Measurements from ENCODE around the gene MRPL49. TPM values are rescaled to one million over a fixed set of nuclear protein-coding genes. Genes with fewer than 3 reads are reported as not detected.

MRPL49 gene
- total and polyA plus RNA-seq, 2 donors (not counting 3 experiments of a cell fraction or from before 2014, with no cell fraction given), result 49.7 to 90.4 TPM

DNA sequence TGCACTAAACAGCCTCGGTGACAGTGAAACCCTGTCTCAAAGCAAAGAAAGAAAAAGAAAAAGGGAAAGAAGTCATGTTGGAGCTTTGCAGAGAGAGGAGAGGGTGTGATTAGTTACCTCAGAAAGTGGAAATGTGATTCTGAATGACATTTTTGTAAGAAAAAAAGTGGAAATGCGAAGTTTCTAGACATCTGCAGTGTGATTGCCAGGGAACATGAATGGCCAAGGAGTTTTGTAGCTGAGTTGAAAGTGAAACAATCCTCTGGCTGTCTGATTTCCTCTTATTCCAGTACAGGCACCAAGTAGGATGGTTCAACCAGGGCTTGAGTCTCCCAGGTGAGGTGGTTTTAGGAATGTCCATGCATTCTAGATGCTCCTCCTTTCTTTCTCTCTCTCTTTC, 30.0 kb downstream of the MRPL49 start:
- CTCF ChIA-PET, result no interaction called here
- no peak for DNase-seq (ENCODE audit: low read depth, low spot score)

More for the DNA sequence above, 30.0 kb downstream of the MRPL49 start:
- no peak for TF ChIP-seq JUN (IDR thresholded peaks at IDR 0.05; ENCODE audit: borderline replicate concordance, insufficient read depth, insufficient read length, low read depth)
- TF ChIP-seq, protein P1, sequence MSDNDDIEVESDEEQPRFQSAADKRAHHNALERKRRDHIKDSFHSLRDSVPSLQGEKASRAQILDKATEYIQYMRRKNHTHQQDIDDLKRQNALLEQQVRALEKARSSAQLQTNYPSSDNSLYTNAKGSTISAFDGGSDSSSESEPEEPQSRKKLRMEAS (IDR thresholded peaks at IDR 0.05; ENCODE audit: insufficient read depth, insufficient read length), result no peak
- no peak for TF ChIP-seq POLR2AphosphoS5 (IDR thresholded peaks at IDR 0.05; ENCODE audit: insufficient read depth, low read depth, low read length)
- no peak for TF ChIP-seq MYC (IDR thresholded peaks at IDR 0.05; ENCODE audit: low read depth, low read length)
- TF ChIP-seq FOS (IDR thresholded peaks at IDR 0.05; ENCODE audit: borderline replicate concordance, insufficient read depth, low read length), result no peak
- TF ChIP-seq POLR2A (IDR thresholded peaks at IDR 0.05; ENCODE audit: low read depth, low read length), result no peak
- TF ChIP-seq, protein P2, sequence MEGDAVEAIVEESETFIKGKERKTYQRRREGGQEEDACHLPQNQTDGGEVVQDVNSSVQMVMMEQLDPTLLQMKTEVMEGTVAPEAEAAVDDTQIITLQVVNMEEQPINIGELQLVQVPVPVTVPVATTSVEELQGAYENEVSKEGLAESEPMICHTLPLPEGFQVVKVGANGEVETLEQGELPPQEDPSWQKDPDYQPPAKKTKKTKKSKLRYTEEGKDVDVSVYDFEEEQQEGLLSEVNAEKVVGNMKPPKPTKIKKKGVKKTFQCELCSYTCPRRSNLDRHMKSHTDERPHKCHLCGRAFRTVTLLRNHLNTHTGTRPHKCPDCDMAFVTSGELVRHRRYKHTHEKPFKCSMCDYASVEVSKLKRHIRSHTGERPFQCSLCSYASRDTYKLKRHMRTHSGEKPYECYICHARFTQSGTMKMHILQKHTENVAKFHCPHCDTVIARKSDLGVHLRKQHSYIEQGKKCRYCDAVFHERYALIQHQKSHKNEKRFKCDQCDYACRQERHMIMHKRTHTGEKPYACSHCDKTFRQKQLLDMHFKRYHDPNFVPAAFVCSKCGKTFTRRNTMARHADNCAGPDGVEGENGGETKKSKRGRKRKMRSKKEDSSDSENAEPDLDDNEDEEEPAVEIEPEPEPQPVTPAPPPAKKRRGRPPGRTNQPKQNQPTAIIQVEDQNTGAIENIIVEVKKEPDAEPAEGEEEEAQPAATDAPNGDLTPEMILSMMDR (IDR thresholded peaks at IDR 0.05; ENCODE audit: extremely low read depth in 1 of 2, insufficient read depth in 1 of 2, low read depth in 1 of 2, low read length in 2 of 2), result no peak
- TF ChIP-seq GATA2 (IDR thresholded peaks at IDR 0.05; ENCODE audit: insufficient read depth, insufficient read length, low read depth, low read length), result no peak
- intact Hi-C loops (cut with micrococcal nuclease) (no loop called here), dilution Hi-C loops (cut with MboI; ENCODE audit: extremely low pct_ligation_motif_present, low sequenced_read_pairs) (no loop called here)
- Histone ChIP-seq H3K4me1 (ENCODE audit: control insufficient read depth, extremely low read depth, insufficient read depth, low read length) (peaks cover 7% of the 10 kb centered on the region), H3K9ac (replicated peaks; ENCODE audit: extremely low read depth, insufficient read depth, low read length) (no peak overlapping the region), H3K36me3 (ENCODE audit: control insufficient read depth in 2 of 2, extremely low read depth in 1 of 2, insufficient read depth in 2 of 2, low read length in 2 of 2) (no peaks in the 10 kb centered on the region), H3K4me3 (replicated peaks in 1 of 3; ENCODE audit: insufficient read depth in 1 of 3, low read depth in 1 of 3, low read length in 3 of 3) (no peak overlapping the region), H3K27ac (ENCODE audit: insufficient read depth, low read depth, low read length) (no peak overlapping the region), H3K9me3 (replicated peaks; ENCODE audit: control insufficient read depth, insufficient read depth, low read length) (no peaks in the 10 kb centered on the region), H3K9me1 (replicated peaks; ENCODE audit: control insufficient read depth, extremely low read depth, insufficient read depth, low read length) (no peaks in the 10 kb centered on the region), H3K79me2 (ENCODE audit: control insufficient read depth, insufficient read depth, low read length) (no peaks in the 10 kb centered on the region), H3K27me3 (ENCODE audit: control insufficient read depth in 2 of 2, insufficient read depth in 2 of 2, low read length in 2 of 2) (peaks cover 4 to 7% of the 10 kb centered on the region in 2 experiments), H3K4me2 (ENCODE audit: insufficient read depth, low read length) (no peak overlapping the region), H2AFZ (ENCODE audit: low read depth, low read length) (no peak overlapping the region), H4K20me1 (replicated peaks; ENCODE audit: control insufficient read depth, extremely low read depth, insufficient read depth, low read length) (no peaks in the 10 kb centered on the region)
- no peak for FAIRE-seq
- no TSS peak for BruUV-seq (replicated peaks)
- POLR2A ChIA-PET, result no interaction called here
